ENCODE measurements around the gene SORCS3.

DNA sequence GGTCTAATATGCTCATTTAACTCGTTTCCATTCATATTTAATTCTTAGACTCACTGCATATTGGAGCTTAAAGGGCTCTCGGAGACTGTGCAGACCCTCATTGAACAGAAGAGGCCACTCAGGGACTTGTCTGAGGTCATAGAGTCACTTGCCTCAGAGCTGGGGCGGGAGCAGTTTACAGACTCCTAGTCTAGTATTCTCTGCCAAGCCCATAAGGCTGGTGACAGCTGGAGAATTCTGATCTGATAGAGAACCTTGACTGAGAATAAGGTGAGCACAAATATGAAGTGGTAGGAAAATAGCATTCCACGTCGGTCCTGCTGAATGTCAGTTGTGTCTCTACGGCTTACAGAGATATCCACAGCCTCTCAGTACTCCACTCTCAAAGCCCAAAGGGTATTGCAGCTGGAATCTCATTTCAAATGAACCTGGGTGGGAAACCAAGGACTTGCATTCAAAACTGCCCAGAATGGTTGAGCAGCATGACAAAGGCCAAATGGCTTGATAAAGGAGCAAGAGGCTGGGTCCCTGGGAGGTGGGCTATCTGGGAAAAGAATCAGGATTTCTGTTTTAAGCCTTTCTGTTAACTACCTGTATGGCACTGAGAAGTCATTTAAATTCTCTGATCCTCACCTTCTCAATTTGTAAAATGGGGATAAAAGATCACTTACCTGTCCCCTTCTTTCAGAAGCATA is 283.2 kb downstream of the SORCS3 start:
- TF ChIP-seq EZH2 (IDR thresholded peaks at IDR 0.05) = no peak
- TF ChIP-seq, protein P1, sequence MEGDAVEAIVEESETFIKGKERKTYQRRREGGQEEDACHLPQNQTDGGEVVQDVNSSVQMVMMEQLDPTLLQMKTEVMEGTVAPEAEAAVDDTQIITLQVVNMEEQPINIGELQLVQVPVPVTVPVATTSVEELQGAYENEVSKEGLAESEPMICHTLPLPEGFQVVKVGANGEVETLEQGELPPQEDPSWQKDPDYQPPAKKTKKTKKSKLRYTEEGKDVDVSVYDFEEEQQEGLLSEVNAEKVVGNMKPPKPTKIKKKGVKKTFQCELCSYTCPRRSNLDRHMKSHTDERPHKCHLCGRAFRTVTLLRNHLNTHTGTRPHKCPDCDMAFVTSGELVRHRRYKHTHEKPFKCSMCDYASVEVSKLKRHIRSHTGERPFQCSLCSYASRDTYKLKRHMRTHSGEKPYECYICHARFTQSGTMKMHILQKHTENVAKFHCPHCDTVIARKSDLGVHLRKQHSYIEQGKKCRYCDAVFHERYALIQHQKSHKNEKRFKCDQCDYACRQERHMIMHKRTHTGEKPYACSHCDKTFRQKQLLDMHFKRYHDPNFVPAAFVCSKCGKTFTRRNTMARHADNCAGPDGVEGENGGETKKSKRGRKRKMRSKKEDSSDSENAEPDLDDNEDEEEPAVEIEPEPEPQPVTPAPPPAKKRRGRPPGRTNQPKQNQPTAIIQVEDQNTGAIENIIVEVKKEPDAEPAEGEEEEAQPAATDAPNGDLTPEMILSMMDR (IDR thresholded peaks at IDR 0.05) = no peak

All from neural progenitor cell (in vitro differentiated cells).